ENCODE measurements around the gene MYBPHL.

DNA sequence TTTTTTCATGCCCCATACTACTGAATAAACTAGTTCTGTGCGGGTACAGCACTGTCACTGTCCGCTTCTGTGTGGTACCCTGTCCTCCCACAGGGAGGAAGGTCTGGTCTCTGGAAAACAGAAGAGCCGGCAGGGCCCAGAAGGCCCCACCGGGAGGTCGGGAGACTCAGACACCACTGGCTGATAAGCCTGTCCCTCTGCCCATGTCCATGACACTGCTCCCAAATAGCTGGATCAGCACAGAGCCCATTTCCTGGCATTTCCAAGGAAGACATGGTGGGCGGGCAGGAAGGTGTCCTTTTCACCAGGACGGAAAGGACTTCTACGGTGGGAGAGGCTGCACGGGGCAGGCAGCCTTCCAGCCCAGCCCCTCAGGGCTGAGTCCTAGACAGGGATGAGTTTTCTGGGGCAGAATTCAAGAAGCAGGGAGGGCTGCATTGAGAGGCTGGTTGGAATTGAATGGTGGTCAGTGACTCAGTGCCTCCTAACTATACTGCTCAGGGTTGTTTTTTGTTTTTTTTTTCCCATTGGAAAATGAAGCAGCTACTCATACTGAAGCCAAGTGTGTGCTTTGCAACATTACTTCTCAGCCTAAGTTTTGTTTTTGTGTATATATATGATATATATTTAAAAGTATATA is 31.0 kb downstream of the MYBPHL start:
- TF ChIP-seq POLR2AphosphoS5 (IDR thresholded peaks at IDR 0.05; ENCODE audit: low read depth, low read length) (no peak), POLR2A (IDR thresholded peaks at IDR 0.05; ENCODE audit: low read depth, low read length) (no peak), TAF1 (IDR thresholded peaks at IDR 0.05; ENCODE audit: borderline replicate concordance, low read depth, low read length) (no peak)

All from GM12892 (cell line).